HL-60/S4 treated with phorbol 12-myristate 13-acetate at 8.2 ng/mL for 4 days and 3 days (cell line): Measurements from ENCODE around the gene TMEM35B.
"Not testable (repeated sequence)": the region's sequence is repeated elsewhere in the genome, so short reads cannot be mapped to it uniquely, and the experiment has no call there.

Experiments
- in situ Hi-C: fragments of 300-500 bp; cut with MboI; formaldehyde crosslinking; loops from 2 replicates; pipeline ENCODE4 v1.15.0; 2022; ENCODE audit warnings: low sequenced_read_pairs

The TMEM35B gene

GRCh38 chr1:34976384-34977209 is 8.6 kb downstream of the TMEM35B start:
- in situ Hi-C loops = no loop called here

- in situ Hi-C loops = no loop called here
These were observed 9.4 kb downstream of the TMEM35B start for GRCh38 chr1:34975771-34976170.

DNA sequence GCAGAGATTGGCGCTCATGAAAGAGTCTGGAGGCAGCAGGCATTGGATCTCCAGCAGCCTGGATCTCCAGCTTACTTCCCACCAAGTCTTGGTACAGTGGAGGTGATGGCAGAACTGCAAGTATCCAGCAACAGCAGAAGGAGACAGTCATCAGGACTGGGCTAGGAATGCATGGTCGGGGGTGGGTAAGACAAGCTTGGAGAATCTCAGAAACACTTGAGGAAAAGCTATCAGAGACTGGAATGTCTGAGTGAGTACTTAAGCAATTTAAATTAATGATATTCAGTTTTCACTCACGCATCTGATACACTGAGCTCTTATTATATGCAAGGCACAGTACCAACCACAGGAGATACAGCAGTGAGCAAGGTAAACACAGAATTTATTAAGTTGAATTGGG is 9.8 kb downstream of the TMEM35B start:
- in situ Hi-C loops = no loop called here

DNA sequence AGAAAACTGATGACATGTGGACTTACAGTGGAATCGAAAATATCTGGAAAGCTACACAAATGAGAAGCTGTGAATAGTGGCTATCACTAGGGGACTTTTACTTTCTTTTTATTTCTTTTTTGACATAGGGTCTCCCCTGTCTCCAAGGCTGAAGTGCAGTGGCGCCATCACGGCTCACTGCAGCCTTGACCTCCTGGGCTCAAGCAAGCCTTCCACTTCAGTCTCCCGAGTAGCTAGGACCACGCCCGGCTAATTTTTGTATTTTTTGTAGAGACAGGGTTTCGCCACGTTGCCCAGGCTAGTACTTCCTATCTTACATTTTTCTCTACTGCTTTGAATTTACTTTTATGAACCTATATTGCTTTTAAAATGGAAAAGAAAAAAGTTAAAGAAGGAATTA is 10.5 kb downstream of the TMEM35B start:
- in situ Hi-C loops = no loop called here

DNA sequence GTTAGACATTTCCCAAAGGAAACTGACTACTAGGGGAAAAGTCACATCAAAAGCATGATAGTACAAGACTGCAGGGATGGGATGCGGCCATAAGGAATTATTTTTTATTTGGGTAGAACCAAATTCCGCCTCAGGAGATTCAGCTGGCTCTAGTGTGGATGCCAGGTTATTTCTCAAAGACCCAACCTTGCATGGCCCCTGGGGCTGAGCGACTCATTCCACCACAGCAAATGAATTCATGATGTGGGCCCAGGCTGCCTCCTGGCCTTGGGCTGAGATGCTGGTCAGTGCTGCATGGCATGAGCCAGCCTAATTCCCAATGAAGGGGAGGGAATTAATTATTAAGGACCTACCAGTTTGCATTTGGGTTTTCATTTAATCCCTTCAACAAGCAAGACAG is 11.8 kb downstream of the TMEM35B start:
- in situ Hi-C loops = no loop called here

- in situ Hi-C loops = no loop called here
These were observed 14.3 kb downstream of the TMEM35B start for GRCh38 chr1:34970829-34971228.

DNA sequence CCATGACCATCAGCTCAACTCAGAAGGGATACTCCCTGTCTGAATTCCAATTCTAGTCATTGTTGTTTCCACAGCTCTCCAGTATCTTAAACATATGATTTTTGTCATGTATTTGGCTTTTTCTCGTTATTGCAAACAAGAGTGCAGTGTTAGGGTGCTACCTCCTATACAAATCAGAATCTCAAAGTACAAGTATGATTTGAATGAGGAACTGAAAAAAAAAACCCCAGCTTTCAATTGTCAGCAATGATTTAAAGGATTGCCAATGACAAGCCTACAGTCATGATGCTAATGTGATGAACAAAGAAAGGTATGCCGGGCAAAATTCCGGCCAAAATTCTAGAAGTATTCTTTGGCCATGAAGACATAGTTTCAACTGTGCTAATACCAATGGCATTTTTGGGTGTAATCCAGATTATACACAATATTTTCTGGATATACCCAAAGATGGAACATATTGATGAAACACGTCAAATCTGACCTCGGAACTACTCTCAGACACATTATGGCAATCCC is 14.9 kb downstream of the TMEM35B start:
- in situ Hi-C loops = no loop called here

GRCh38 chr1:34968297-34968696 is 16.9 kb downstream of the TMEM35B start:
- in situ Hi-C loops = not testable (repeated sequence)

- in situ Hi-C loops = not testable (repeated sequence)
These were observed 17.5 kb downstream of the TMEM35B start for GRCh38 chr1:34967672-34968071.

DNA sequence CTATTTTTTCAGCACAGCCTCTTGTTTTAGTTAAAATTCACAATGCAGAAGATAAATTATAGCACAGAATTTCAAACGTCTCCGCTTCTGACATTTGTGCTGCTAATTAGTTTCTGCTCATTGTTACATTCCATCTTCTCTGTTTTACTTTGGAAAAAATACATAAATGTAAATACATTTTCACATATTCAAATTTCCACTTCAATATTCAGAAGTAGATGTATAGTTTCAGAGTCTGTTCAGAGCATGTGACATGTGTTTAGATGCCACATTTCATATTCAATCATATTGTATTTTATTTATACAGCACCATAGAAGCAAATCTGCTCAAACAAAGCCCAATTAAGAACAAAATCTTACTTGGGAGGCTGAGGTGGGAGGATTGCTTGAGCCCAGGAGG is 19.6 kb downstream of the TMEM35B start:
- in situ Hi-C loops = no loop called here

DNA sequence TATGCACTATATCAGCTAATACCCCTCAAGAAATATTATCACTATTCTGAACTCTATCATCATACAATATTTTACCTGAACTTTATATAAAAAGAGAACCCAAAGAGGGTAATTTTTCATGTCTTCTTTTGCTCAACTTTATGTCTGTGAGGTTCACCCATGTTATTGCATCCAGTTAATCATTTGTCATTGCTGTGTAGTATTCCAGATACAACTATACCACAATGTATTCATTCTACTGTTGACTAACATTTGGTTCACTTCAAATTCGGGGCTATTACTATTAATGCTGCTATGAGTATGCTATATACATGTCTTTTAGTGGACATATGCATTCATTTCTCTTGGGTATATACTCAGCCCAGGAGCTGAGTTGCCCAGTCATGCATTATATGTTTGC is 34.7 kb downstream of the TMEM35B start:
- in situ Hi-C loops = no loop called here

- in situ Hi-C loops = not testable (repeated sequence)
These were observed 36.4 kb downstream of the TMEM35B start for GRCh38 chr1:34948739-34949138.

- in situ Hi-C loops = not testable (repeated sequence)
These were observed 37.4 kb downstream of the TMEM35B start for GRCh38 chr1:34947641-34948314.

DNA sequence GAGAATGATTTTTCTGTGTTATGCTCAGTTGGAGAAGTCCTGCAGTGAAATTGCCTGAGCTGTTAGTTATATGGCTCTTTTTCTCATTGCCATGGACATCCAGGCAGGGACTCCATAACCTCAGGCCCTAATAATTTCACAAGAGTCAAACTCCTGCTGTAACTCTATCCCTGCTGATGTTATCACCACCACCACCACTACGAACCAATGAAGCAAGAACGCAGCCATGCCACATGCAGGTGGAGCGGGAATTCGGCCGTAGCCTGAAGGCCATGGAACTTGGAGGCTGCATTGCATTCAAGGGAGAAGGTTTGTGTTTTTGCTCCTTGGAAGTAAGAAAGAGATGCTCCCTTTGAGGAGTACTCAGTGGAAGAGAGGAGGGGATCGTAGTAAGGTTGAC is 38.9 kb downstream of the TMEM35B start:
- in situ Hi-C loops = no loop called here

GRCh38 chr1:34941798-34942197 is 43.3 kb downstream of the TMEM35B start:
- in situ Hi-C loops = not testable (repeated sequence)
